Psoas muscle (tissue), 8 donors: ENCODE data around the gene CLSTN2. TPM values are rescaled to one million over a fixed set of nuclear protein-coding genes. Genes with fewer than 3 reads are reported as not detected.
A peak's percentile ranks its signal among the peaks of the same experiment; 100 is the strongest.

ENCODE experiments used
- ATAC-seq, 4 donors: fragments of 200-7000 bp; cut with Tn5 transposase; one replicate each; pipeline ENCODE4 v1.9.1; 2020; ENCODE audit warnings: moderate library complexity in 3 of 4, mild to moderate bottlenecking in 2 of 4
- DNase-seq, 2 donors: peaks; one replicate each; pipeline ENCODE4 v3.0.0-alpha.2; 2020
- H3K27ac ChIP-seq: fragments of 200-600 bp; one replicate; pipeline ENCODE4 v1.8.0; 2022
- H3K27me3 ChIP-seq, 3 donors: fragments of 200-600 bp in 1 of 3; one replicate each; pipeline versions ENCODE4 v1.6.1 to v1.8.0; 2013 to 2022; ENCODE audit warnings: low read length in 2 of 3, mild to moderate bottlenecking in 2 of 3, moderate library complexity in 1 of 3; ENCODE audit not compliant: insufficient read depth in 3 of 3
- H3K36me3 ChIP-seq, 2 donors: fragments of 200-600 bp in 1 of 2; one replicate each; pipeline versions ENCODE4 v1.6.1 to v1.8.0; 2013 to 2022; ENCODE audit warnings: low read depth in 1 of 2, mild to moderate bottlenecking in 1 of 2, moderate library complexity in 1 of 2; ENCODE audit not compliant: insufficient read depth in 1 of 2
- H3K4me1 ChIP-seq: fragments of 200-600 bp; one replicate; pipeline ENCODE4 v1.8.0; 2022
- H3K4me3 ChIP-seq: fragments of 200-600 bp; one replicate; pipeline ENCODE4 v1.8.0; 2022; ENCODE audit warnings: mild to moderate bottlenecking
- H3K9me3 ChIP-seq: fragments of 200-600 bp; one replicate; pipeline ENCODE4 v1.8.0; 2022
- CTCF ChIP-seq: fragments of 200-600 bp; IDR thresholded peaks from one replicate; pipeline ENCODE4 v1.8.0; 2022; ENCODE audit warnings: antibody characterized with exemption
- WGBS, 3 donors: extraction: QIAGEN DNeasy Blood & Tissue Kit; methylation state at CpG; one replicate each; pipeline versions ENCODE4 v1.1.6 to v1.1.7; 2013; 5-methylcytosine and 5-hydroxymethylcytosine counted together
- intact Hi-C, 2 donors: fragments of 100-400 bp; cut with DNase I; formaldehyde crosslinking; loops; one replicate each; pipeline versions ENCODE4 v1.11.0 to v1.14.2; 2022
- polyA plus RNA-seq, 3 donors: library from polyadenylated mRNA; stranded (reverse); fragments of 200-250 nt; gene quantifications; one replicate each; pipeline ENCODE4 v1.2.3, GENCODE V29; 2013
- total RNA-seq, 4 donors: library from RNA; stranded (reverse); fragmentation: NEBNext Ultra II Directional in 2 of 4; extraction: Animal tissue kit (Norgen Biotek cat#: 25700) in 2 of 4; gene quantifications; one replicate each; pipeline versions ENCODE4 v1.2.1 to v1.2.4, GENCODE V29; 2021 to 2023
- donor health status: healthy with polysubstance abuse.
- donor health status: DM: no; HTN: no; CAD: no; lungs with moderate emphysema.
- donor health status: Bipolar disorder and iron deficiency.
- donor health status: healthy.
- donor health status: DM: yes; HTN: yes; CAD: no.
- donor health status: DM: no; HTN: no; CAD: no.
- donor health status: DM: no; HTN: no; CAD: no.
- donor health status: DM: yes; HTN: yes; CAD: no.

The CLSTN2 gene
- total and polyA plus RNA-seq, 7 donors: 0.24 to 5.0 (median 1.5) TPM

DNA sequence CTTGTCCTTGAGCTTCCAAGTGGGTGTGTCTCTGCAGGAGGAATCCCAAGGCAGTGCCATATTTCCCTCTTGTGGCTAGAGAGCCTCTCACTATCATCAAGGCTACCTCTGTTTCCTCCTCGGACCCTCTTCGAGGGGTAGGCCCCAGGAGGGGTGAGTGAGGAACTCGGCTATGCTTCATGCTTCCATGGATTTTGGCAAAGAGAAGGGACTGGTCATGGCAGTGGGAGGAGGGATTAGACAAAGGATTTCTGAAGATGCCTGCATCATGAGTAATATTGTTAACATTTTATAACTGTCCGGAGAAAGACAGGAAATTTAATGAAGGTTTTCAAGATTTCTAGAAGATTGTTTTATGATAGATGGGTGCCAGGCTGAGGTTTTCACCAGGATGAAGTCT lies 241.5 kb downstream of the CLSTN2 start:
- DNase-seq: no peak
- 41 to 60% (median 44%) methylated on average over 4 of the region's 4 CpGs for WGBS, 3 donors
- Histone ChIP-seq H3K27me3 (no peaks in the 10 kb centered on the region), H3K9me3 (no peaks in the 10 kb centered on the region), H3K4me3 (no peak overlapping the region), H3K4me1 (peaks cover 18% of the 10 kb centered on the region), H3K36me3 (no peaks in the 10 kb centered on the region), H3K27ac (no peak overlapping the region)
- TF ChIP-seq CTCF: no peak
- intact Hi-C loops: no loop called here
- ATAC-seq: no peak

GRCh38 chr3:140177943-140178342 lies 243.0 kb downstream of the CLSTN2 start:
- Histone ChIP-seq H3K27me3 (no peaks in the 10 kb centered on the region), H3K4me1 (peaks cover 20% of the 10 kb centered on the region), H3K9me3 (no peaks in the 10 kb centered on the region), H3K4me3 (no peak overlapping the region), H3K27ac (no peak overlapping the region), H3K36me3 (no peaks in the 10 kb centered on the region)
- no peak for TF ChIP-seq CTCF
- 78 to 90% (median 84%) methylated on average over 3 of the region's 3 CpGs for WGBS, 3 donors
- no peak for ATAC-seq
- intact Hi-C loops: no loop called here
- no peak for DNase-seq

GRCh38 chr3:140178482-140178881 lies 243.5 kb downstream of the CLSTN2 start:
- WGBS, 3 donors: 84 to 86% (median 86%) methylated on average over 5 of the region's 5 CpGs
- Histone ChIP-seq H3K4me3 (no peak overlapping the region), H3K36me3 (no peaks in the 10 kb centered on the region), H3K4me1 (peaks cover 20% of the 10 kb centered on the region), H3K27ac (no peak overlapping the region), H3K27me3 (no peaks in the 10 kb centered on the region), H3K9me3 (no peaks in the 10 kb centered on the region)
- intact Hi-C loops: no loop called here
- no peak for TF ChIP-seq CTCF
- DNase-seq (no peak), ATAC-seq (no peak)

DNA sequence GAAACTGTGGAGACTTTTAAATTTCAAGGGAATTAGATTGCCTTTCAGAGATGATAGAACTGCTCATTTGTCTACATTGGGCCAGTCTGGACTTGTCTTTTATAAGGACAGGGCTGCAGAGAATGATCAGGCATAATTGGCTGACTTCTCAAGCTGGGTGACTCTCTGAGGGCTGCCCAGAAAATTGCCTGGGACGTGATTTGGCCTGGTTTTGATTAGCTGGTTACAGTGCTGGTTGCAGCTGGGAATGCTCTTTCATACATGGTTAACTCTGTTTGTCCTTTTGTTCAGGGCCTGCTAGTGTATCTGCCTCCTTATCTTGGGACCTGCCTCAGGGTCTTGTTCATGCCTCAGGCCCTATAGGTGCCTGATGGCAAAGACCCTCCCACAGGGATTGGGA lies 245.6 kb downstream of the CLSTN2 start:
- DNase-seq: no peak
- Histone ChIP-seq H3K27ac (peak overlapping the region; percentile 81), H3K9me3 (no peaks in the 10 kb centered on the region), H3K4me1 (peaks cover 33% of the 10 kb centered on the region), H3K4me3 (no peak overlapping the region), H3K27me3 (no peaks in the 10 kb centered on the region), H3K36me3 (no peaks in the 10 kb centered on the region)
- intact Hi-C loops: loop anchor here in 1 of 2 donors (5.0 kb wide), 1 partner anchor 88 kb away; no protein-coding TSS in a partner anchor
- TF ChIP-seq CTCF: no peak
- WGBS, 3 donors: 10 to 28% (median 24%) methylated on average over 1 of the region's 1 CpG
- peak in 3 of 4 donors; percentile 71 to 86 (median 79) for ATAC-seq

- Histone ChIP-seq H3K4me1 (peaks cover 69% of the 10 kb centered on the region), H3K4me3 (no peak overlapping the region), H3K27ac (peak overlapping the region; percentile 80), H3K9me3 (no peaks in the 10 kb centered on the region), H3K27me3 (no peaks in the 10 kb centered on the region), H3K36me3 (no peaks in the 10 kb centered on the region)
- no peak for TF ChIP-seq CTCF
- DNase-seq (no peak), ATAC-seq (no peak)
- intact Hi-C loops: no loop called here
- WGBS, 3 donors: 71 to 79% (median 74%) methylated on average over 4 of the region's 4 CpGs
Measured at GRCh38 chr3:140185375-140185774, 250.4 kb downstream of the CLSTN2 start.
